ENCODE data around the gene BCL2L15. TPM values are rescaled to one million over a fixed set of nuclear protein-coding genes. Genes with fewer than 3 reads are reported as not detected.

BCL2L15 gene
- total RNA-seq, 2 experiments from 2014 or later: 1.2 to 1.5 TPM

GRCh38 chr1:113890816-113891215, 3.4 kb upstream of the BCL2L15 start:
- no peaks in the 10 kb centered on the region for H3K9me3 Mint-ChIP-seq
- ATAC-seq (ENCODE audit: poor library complexity) (no peak), DNase-seq (no peak)
- CTCF ChIA-PET: interaction anchor here (0.5 to 0.7 kb wide), 5 partner anchors 17 to 158 kb away, joined by 3 to 4 read pairs (median 3); no protein-coding TSS in a partner anchor
- H3K4me1 Mint-ChIP-seq (ENCODE audit: low read depth): peaks cover 16% of the 10 kb centered on the region
- Histone ChIP-seq H3K4me1 (ENCODE audit: insufficient read depth, low read length) (peaks cover 10% of the 10 kb centered on the region), H3K4me3 (ENCODE audit: low read length) (no peak overlapping the region), H3K9me3 (ENCODE audit: control insufficient read depth in 1 of 2, insufficient read depth in 1 of 2, low read length in 2 of 2) (no peaks in the 10 kb centered on the region), H3K36me3 (ENCODE audit: insufficient read depth, low read length) (peaks cover 23% of the 10 kb centered on the region), H3K27ac (ENCODE audit: low read depth in 1 of 2, low read length in 2 of 2) (no peak overlapping the region), H3K27me3 (ENCODE audit: control insufficient read depth in 1 of 2, insufficient read depth in 2 of 2, low read length in 2 of 2) (no peaks in the 10 kb centered on the region)
- intact Hi-C loops (cut with DNase I, micrococcal nuclease): no loop called here
- H3K27me3 Mint-ChIP-seq: no peaks in the 10 kb centered on the region
- no peak for TF ChIP-seq CTCF (IDR thresholded peaks at IDR 0.05)
- peaks cover 23% of the 10 kb centered on the region for H3K36me3 Mint-ChIP-seq (ENCODE audit: low read depth)
- peak overlapping the region; percentile 9 for H3K27ac Mint-ChIP-seq
- H3K4me3 Mint-ChIP-seq: no peak overlapping the region
- POLR2A ChIA-PET: interaction anchor here (1.0 to 1.3 kb wide), 2 partner anchors 12 to 31 kb away, joined by 3 read pairs; no protein-coding TSS in a partner anchor

DNA sequence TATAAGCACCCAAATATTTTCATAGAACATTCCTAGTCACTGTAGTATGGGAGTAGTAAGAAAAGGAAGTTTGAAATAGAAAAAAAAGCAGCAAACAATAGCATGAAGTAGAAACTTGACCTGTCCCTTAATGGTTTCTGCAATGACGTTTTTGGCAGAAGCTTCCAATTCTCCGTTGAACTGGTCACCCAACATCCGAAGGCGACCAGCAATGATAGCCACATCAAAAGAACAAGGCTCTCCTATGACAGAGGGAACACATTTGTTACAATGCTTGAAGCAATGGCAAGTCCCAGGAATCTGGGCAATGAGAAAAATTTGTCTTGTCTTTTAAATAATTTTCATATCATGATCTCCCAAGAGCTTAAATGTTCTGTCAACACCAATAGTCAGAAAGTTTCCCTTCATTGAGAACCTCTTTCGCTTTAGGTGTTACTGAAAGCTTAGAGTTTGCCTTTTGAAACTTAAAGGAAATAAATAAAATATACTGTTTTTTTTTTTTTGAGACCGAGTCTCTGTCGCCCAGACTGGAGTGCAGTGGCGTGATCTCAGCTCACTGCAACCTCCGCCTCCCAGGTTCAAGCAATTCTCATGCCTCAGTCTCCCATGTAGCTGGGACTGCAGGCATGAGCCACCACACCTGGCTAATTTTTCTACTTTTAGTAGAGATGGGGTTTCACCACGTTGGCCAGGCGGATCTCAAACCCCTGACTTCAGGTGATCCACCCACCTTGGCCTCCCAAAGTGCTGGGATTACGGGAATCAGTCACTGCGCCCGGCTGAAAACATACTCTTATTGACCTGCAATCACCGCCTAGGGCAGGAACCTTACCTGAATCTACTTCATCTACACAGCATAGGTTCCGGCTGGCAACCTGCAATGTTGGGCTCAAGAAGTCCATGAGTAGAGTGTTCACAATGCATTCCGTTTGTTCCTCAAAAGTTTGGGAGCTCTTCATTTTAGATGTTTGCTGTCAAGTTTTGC, 672 bp downstream of the BCL2L15 start:
- H3K4me3 ChIP-seq (ENCODE audit: low read length): no peak overlapping the region
- H3K4me3 Mint-ChIP-seq: no peak overlapping the region
- H3K36me3 ChIP-seq (ENCODE audit: insufficient read depth, low read length): no peaks in the 10 kb centered on the region
- no peak overlapping the region for H3K27ac ChIP-seq (ENCODE audit: low read depth in 1 of 2, low read length in 2 of 2)
- H3K36me3 Mint-ChIP-seq (ENCODE audit: low read depth): no peaks in the 10 kb centered on the region
- H3K4me1 ChIP-seq (ENCODE audit: insufficient read depth, low read length): peaks cover 10% of the 10 kb centered on the region
- intact Hi-C loops (cut with DNase I, micrococcal nuclease): no loop called here
- no peak for TF ChIP-seq CTCF (IDR thresholded peaks at IDR 0.05)
- H3K9me3 Mint-ChIP-seq: no peaks in the 10 kb centered on the region
- no peak overlapping the region for H3K27ac Mint-ChIP-seq
- no peaks in the 10 kb centered on the region for H3K27me3 ChIP-seq (ENCODE audit: control insufficient read depth in 1 of 2, insufficient read depth in 2 of 2, low read length in 2 of 2)
- peaks cover 16% of the 10 kb centered on the region for H3K4me1 Mint-ChIP-seq (ENCODE audit: low read depth)
- ATAC-seq (ENCODE audit: poor library complexity) (no peak), DNase-seq (no peak)
- ChIA-PET POLR2A (interaction anchor here (0.6 to 1.6 kb wide), 3 partner anchors 11 to 45 kb away, joined by 3 to 6 read pairs (median 4); no protein-coding TSS in a partner anchor), CTCF (interaction anchor here (1.0 to 1.8 kb wide), 3 partner anchors 17 to 36 kb away, joined by 3 read pairs; partner anchors contain the start of gene AP4B1)
- no peaks in the 10 kb centered on the region for H3K9me3 ChIP-seq (ENCODE audit: control insufficient read depth in 1 of 2, insufficient read depth in 1 of 2, low read length in 2 of 2)
- no peaks in the 10 kb centered on the region for H3K27me3 Mint-ChIP-seq

DNA sequence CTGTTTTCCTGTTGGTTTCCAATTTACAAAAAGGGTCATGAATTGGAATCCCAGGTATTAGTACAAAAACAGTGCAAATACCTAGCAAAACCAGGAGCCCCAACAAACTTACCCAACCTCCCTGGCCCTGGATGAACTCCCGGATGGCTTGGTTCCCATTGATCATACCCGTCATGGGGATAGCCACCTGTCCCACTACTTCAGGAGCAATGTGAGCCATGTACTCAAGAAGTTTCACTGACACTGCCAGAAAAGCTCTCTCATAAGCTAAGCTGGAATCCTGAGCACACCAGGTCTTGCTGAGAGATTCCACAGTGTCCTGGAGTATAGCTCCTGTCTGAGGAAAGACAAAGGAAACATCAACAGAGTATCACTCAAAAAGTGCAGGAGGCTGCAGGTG, 5.7 kb downstream of the BCL2L15 start:
- ATAC-seq (ENCODE audit: poor library complexity) (no peak), DNase-seq (no peak)
- Histone ChIP-seq H3K36me3 (ENCODE audit: insufficient read depth, low read length) (no peaks in the 10 kb centered on the region), H3K9me3 (ENCODE audit: control insufficient read depth in 1 of 2, insufficient read depth in 1 of 2, low read length in 2 of 2) (no peaks in the 10 kb centered on the region), H3K4me3 (ENCODE audit: low read length) (no peak overlapping the region), H3K4me1 (ENCODE audit: insufficient read depth, low read length) (peaks cover 11% of the 10 kb centered on the region), H3K27me3 (ENCODE audit: control insufficient read depth in 1 of 2, insufficient read depth in 2 of 2, low read length in 2 of 2) (no peaks in the 10 kb centered on the region), H3K27ac (ENCODE audit: low read depth in 1 of 2, low read length in 2 of 2) (no peak overlapping the region)
- TF ChIP-seq CTCF (IDR thresholded peaks at IDR 0.05): no peak
- Mint-ChIP-seq H3K36me3 (ENCODE audit: low read depth) (no peaks in the 10 kb centered on the region), H3K4me1 (ENCODE audit: low read depth) (peaks cover 36% of the 10 kb centered on the region), H3K4me3 (no peak overlapping the region), H3K27me3 (no peaks in the 10 kb centered on the region), H3K9me3 (no peaks in the 10 kb centered on the region), H3K27ac (no peak overlapping the region)
- POLR2A ChIA-PET: interaction anchor here (0.6 to 4.4 kb wide), 3 partner anchors 9 to 794 kb away, joined by 3 to 21 read pairs (median 5); partner anchors contain the start of gene AP4B1
- intact Hi-C loops (cut with DNase I, micrococcal nuclease): no loop called here
- CTCF ChIA-PET: interaction anchor here (0.9 to 2.0 kb wide), 2 partner anchors 10 to 23 kb away, joined by 3 to 8 read pairs; partner anchors contain the start of genes AP4B1 and DCLRE1B
